CD14-positive monocyte (primary cell): ENCODE results near the gene PLA2G4F. TPM values are rescaled to one million over a fixed set of nuclear protein-coding genes. Genes with fewer than 3 reads are reported as not detected.

Source experiments
- DNase-seq, 3 donors: peaks; one replicate each; pipeline ENCODE4 v3.0.0-alpha.2; 2011 to 2022
- H2AFZ ChIP-seq: 2 replicates; pipeline ENCODE4 v1.6.0; 2012; ENCODE audit warnings: mild to moderate bottlenecking, low read depth, low read length, inconsistent platforms; ENCODE audit not compliant: insufficient read depth, poor library complexity, severe bottlenecking
- H3K27ac ChIP-seq, 2 donors: 1 replicate in 1 of 2; 2 replicates in 1 of 2; pipeline ENCODE4 v1.5.1; 2012 to 2013; ENCODE audit warnings: low read length in 2 of 2, control low read depth in 1 of 2, inconsistent platforms in 1 of 2, low read depth in 1 of 2, mild to moderate bottlenecking in 1 of 2
- H3K27me3 ChIP-seq, 2 donors: one replicate each; pipeline versions ENCODE4 v1.6.0 to v1.6.1; 2011 to 2013; ENCODE audit warnings: low read length in 2 of 2; ENCODE audit not compliant: control insufficient read depth in 2 of 2, insufficient read depth in 2 of 2
- H3K36me3 ChIP-seq, 2 donors: replicated peaks in 1 of 2; 1 replicate in 1 of 2; 2 replicates in 1 of 2; pipeline versions ENCODE4 v1.5.1 to v1.6.1; 2012 to 2013; ENCODE audit warnings: low read length in 2 of 2, control low read depth in 1 of 2, inconsistent platforms in 1 of 2, mild to moderate bottlenecking in 1 of 2; ENCODE audit not compliant: insufficient read depth in 2 of 2, control insufficient read depth in 1 of 2
- H3K4me1 ChIP-seq, 2 donors: 1 replicate in 1 of 2; 2 replicates in 1 of 2; pipeline versions ENCODE4 v1.5.1 to v1.6.1; 2012 to 2013; ENCODE audit warnings: low read length in 2 of 2, control low read depth in 1 of 2, inconsistent platforms in 1 of 2, mild to moderate bottlenecking in 1 of 2, moderate library complexity in 1 of 2; ENCODE audit not compliant: insufficient read depth in 2 of 2, control insufficient read depth in 1 of 2
- H3K4me2 ChIP-seq: replicated peaks from 2 replicates; pipeline ENCODE3; 2012; ENCODE audit warnings: low read length, moderate library complexity, mild to moderate bottlenecking; ENCODE audit not compliant: poor library complexity, severe bottlenecking; ENCODE audit errors: extremely low read depth
- H3K4me3 ChIP-seq, 3 experiments: fragments of 200-600 bp in 1 of 3; sonication (generic) in 1 of 3; replicated peaks in 1 of 3; 1 replicate in 2 of 3; 2 replicates in 1 of 3; pipeline ENCODE4 v1.5.1; 2011 to 2013; ENCODE audit warnings: low read length in 3 of 3, mild to moderate bottlenecking in 3 of 3, control low read depth in 2 of 3, low read depth in 2 of 3, inconsistent platforms in 1 of 3, moderate library complexity in 1 of 3
- H3K79me2 ChIP-seq: 2 replicates; pipeline ENCODE4 v1.6.0; 2012; ENCODE audit warnings: mild to moderate bottlenecking, control low read depth, inconsistent platforms, low read length, moderate library complexity; ENCODE audit not compliant: insufficient read depth
- H3K9ac ChIP-seq: 2 replicates; pipeline ENCODE4 v1.6.0; 2017; ENCODE audit warnings: low read length, mild to moderate bottlenecking; ENCODE audit not compliant: insufficient read depth, poor library complexity, severe bottlenecking
- H3K9me3 ChIP-seq, 2 donors: replicated peaks in 1 of 2; 1 replicate in 1 of 2; 2 replicates in 1 of 2; pipeline versions ENCODE4 v1.5.1 to v1.6.1; 2012 to 2013; ENCODE audit warnings: low read length in 2 of 2, control low read depth in 1 of 2; ENCODE audit not compliant: control insufficient read depth in 1 of 2, insufficient read depth in 1 of 2
- H4K20me1 ChIP-seq: 2 replicates; pipeline ENCODE4 v1.6.0; 2012; ENCODE audit warnings: mild to moderate bottlenecking, low read length, control low read depth, moderate library complexity; ENCODE audit not compliant: insufficient read depth
- H3K27ac Mint-ChIP-seq, 7 donors: one replicate each; pipeline ENCODE4 v1.8.0; 2020; ENCODE audit warnings: mild to moderate bottlenecking in 7 of 7, mixed read lengths in 7 of 7, moderate library complexity in 6 of 7, inconsistent platforms in 2 of 7
- H3K27me3 Mint-ChIP-seq, 3 donors: one replicate each; pipeline ENCODE4 v1.8.0; 2021 to 2022; ENCODE audit warnings: low read depth in 3 of 3, mild to moderate bottlenecking in 3 of 3, mixed read lengths in 3 of 3, moderate library complexity in 3 of 3, inconsistent platforms in 1 of 3
- H3K36me3 Mint-ChIP-seq, 2 donors: one replicate each; pipeline ENCODE4 v1.8.0; 2020; ENCODE audit warnings: mixed read lengths in 2 of 2, inconsistent platforms in 1 of 2, mild to moderate bottlenecking in 1 of 2
- H3K4me1 Mint-ChIP-seq: one replicate; pipeline ENCODE4 v1.8.0; 2020; ENCODE audit warnings: mild to moderate bottlenecking, mixed read lengths
- H3K4me3 Mint-ChIP-seq, 2 donors: one replicate each; pipeline ENCODE4 v1.8.0; 2020; ENCODE audit warnings: mild to moderate bottlenecking in 2 of 2, mixed read lengths in 2 of 2, moderate library complexity in 1 of 2
- H3K9me3 Mint-ChIP-seq, 7 donors: one replicate each; pipeline ENCODE4 v1.8.0; 2020 to 2022; ENCODE audit warnings: mixed read lengths in 7 of 7, mild to moderate bottlenecking in 6 of 7, moderate library complexity in 6 of 7, inconsistent platforms in 2 of 7
- WGBS: methylation state at CpG from one replicate; pipeline ENCODE4 v1.1.5; 2013; ENCODE audit warnings: missing lambda C conversion rate; ENCODE audit not compliant: insufficient coverage; 5-methylcytosine and 5-hydroxymethylcytosine counted together
- intact Hi-C, 2 donors: fragments of 100-400 bp; cut with micrococcal nuclease; formaldehyde crosslinking; loops; one replicate each; pipeline versions ENCODE4 v1.15.0 to v1.15.1; 2023
- polyA plus RNA-seq, 3 donors: library from polyadenylated mRNA; depleted of rRNA in 1 of 3; unstranded in 2 of 3; stranded (reverse) in 1 of 3; fragments of 300-500 nt in 2 of 3; fragments of >200 nt in 1 of 3; fragmentation: Illumina TruSeq in 2 of 3; gene quantifications; 1 replicate in 2 of 3; 2 replicates in 1 of 3; pipeline ENCODE4 v1.2.3, GENCODE V29; 2012 to 2021
- TF ChIP-seq, protein P1 (sequence below): fragments of 200-600 bp; IDR thresholded peaks from one replicate; pipeline ENCODE4 v1.8.0; 2022; ENCODE audit warnings: antibody characterized with exemption, mild to moderate bottlenecking

PLA2G4F gene
- polyA plus RNA-seq, 3 donors = not detected

DNA sequence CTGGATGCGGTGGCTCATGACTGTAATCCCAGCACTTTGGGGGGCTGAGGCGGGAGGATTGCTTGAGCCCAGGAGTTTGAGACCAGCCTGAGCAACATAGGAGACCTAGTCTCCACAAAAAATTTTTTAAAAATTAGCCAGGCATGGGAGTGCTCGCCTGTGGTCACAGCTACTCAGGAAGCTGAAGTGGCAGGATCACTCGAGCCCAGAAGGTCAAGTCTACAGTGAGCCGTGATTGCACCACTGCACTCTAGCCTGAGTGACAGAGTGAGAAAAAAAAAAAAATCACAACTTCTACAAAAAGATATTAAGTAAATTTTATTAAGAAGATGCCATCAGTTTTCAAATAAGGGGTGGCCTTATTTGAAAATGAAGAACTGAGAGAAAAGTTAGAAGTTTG lies 50.1 kb downstream of the PLA2G4F start:
- TF ChIP-seq, protein P1, sequence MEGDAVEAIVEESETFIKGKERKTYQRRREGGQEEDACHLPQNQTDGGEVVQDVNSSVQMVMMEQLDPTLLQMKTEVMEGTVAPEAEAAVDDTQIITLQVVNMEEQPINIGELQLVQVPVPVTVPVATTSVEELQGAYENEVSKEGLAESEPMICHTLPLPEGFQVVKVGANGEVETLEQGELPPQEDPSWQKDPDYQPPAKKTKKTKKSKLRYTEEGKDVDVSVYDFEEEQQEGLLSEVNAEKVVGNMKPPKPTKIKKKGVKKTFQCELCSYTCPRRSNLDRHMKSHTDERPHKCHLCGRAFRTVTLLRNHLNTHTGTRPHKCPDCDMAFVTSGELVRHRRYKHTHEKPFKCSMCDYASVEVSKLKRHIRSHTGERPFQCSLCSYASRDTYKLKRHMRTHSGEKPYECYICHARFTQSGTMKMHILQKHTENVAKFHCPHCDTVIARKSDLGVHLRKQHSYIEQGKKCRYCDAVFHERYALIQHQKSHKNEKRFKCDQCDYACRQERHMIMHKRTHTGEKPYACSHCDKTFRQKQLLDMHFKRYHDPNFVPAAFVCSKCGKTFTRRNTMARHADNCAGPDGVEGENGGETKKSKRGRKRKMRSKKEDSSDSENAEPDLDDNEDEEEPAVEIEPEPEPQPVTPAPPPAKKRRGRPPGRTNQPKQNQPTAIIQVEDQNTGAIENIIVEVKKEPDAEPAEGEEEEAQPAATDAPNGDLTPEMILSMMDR = no peak
- H3K4me1 Mint-ChIP-seq = peaks cover 69% of the 10 kb centered on the region
- no peaks in the 10 kb centered on the region for H3K9me3 ChIP-seq
- no peaks in the 10 kb centered on the region for H4K20me1 ChIP-seq
- peak in 2 of 3 donors; percentile 32 to 37 for DNase-seq
- H3K4me1 ChIP-seq = peaks cover 70 to 74% of the 10 kb centered on the region in 2 donors
- H3K4me3 ChIP-seq = no peak overlapping the region
- no peaks in the 10 kb centered on the region for H3K27me3 ChIP-seq
- H3K36me3 Mint-ChIP-seq = no peaks in the 10 kb centered on the region
- H3K36me3 ChIP-seq = no peaks in the 10 kb centered on the region
- H3K27ac Mint-ChIP-seq = peak overlapping the region; percentile 19 to 77 (median 50)
- H3K9me3 Mint-ChIP-seq = peaks cover 0 to 2% (median 0%) of the 10 kb centered on the region in 7 donors
- 0% methylated on average over 1 of the region's 5 CpGs for WGBS
- peaks cover 0 to 2% (median 0%) of the 10 kb centered on the region in 3 donors for H3K27me3 Mint-ChIP-seq
- no peaks in the 10 kb centered on the region for H3K79me2 ChIP-seq
- H3K4me2 ChIP-seq = peak overlapping the region; percentile 12
- H3K4me3 Mint-ChIP-seq = peak overlapping the region in 1 of 2 donors; percentile 55
- intact Hi-C loops = no loop called here
- H3K27ac ChIP-seq = peak overlapping the region in 1 of 2 donors; percentile 31
- no peak overlapping the region for H2AFZ ChIP-seq
- no peak overlapping the region for H3K9ac ChIP-seq

DNA sequence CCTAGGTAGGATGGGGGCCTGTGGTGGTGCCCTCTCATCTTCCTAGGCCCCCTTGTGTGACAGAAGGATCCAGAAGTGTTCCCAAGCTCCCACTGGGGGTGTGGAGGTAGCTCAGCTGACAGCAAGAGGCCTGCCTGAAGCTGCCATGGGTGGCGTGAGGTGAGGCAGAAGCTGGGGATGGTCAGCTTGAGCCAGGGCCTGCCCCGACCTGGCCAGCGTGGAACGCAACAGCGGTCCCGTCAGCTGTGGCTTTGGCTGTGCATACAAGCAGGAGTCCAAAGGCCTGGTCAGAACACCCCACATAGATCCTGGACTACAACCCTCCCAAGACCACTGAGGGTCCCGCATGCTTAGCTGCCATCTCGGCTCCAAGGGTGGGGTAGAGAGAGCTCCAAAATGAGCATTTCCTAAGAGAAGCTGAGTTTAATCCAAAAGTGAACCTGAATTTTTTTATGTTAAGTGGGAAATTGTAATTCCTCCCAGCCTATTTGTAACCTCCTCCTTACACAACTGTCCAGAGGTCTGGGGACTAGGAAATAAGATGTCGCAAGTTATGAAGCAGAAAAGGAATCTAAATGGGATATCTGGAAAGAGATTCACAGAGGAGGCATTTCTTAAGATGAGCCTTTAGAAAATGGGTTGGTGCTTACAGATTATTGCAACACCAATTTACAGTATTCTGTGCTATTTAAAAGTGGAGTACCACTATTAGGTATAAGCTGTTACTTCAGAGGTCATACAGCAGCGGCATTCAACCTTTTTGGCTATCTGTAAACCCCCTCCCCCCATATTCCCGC lies 52.1 kb downstream of the PLA2G4F start:
- intact Hi-C loops = no loop called here
- Mint-ChIP-seq H3K27me3 (peaks cover 0 to 2% (median 0%) of the 10 kb centered on the region in 3 donors), H3K27ac (peak overlapping the region in 1 of 7 donors; percentile 50), H3K4me3 (no peak overlapping the region), H3K9me3 (peaks cover 0 to 2% (median 0%) of the 10 kb centered on the region in 7 donors), H3K36me3 (no peaks in the 10 kb centered on the region), H3K4me1 (peaks cover 67% of the 10 kb centered on the region)
- H4K20me1 ChIP-seq = no peaks in the 10 kb centered on the region
- DNase-seq = no peak
- H3K4me2 ChIP-seq = no peak overlapping the region
- no peak overlapping the region for H3K4me3 ChIP-seq
- TF ChIP-seq, protein P1 = no peak
- H3K27me3 ChIP-seq = no peaks in the 10 kb centered on the region
- no peak overlapping the region for H3K27ac ChIP-seq
- 98% methylated on average over 6 of the region's 11 CpGs for WGBS
- H2AFZ ChIP-seq = no peak overlapping the region
- H3K36me3 ChIP-seq = no peaks in the 10 kb centered on the region
- no peak overlapping the region for H3K9ac ChIP-seq
- H3K9me3 ChIP-seq = no peaks in the 10 kb centered on the region
- no peaks in the 10 kb centered on the region for H3K79me2 ChIP-seq
- peaks cover 66 to 69% of the 10 kb centered on the region in 2 donors for H3K4me1 ChIP-seq
